Epithelial cell of proximal tubule (primary cell): Measurements from ENCODE around the gene C5. TPM values are rescaled to one million over a fixed set of nuclear protein-coding genes. Genes with fewer than 3 reads are reported as not detected.

Experiments used
- DNase-seq: peaks from one replicate; pipeline ENCODE4 v3.0.0-alpha.2; 2011; ENCODE audit warnings: low read depth
- H3K4me3 ChIP-seq: 2 replicates; pipeline ENCODE4 v1.5.1; 2011; ENCODE audit warnings: low read depth, mild to moderate bottlenecking, low read length
- CTCF ChIP-seq: conservative IDR thresholded peaks from 2 replicates; pipeline ENCODE4 v1.5.1; 2012; ENCODE audit warnings: low read depth, mild to moderate bottlenecking, low read length
- total RNA-seq: library from RNA; depleted of rRNA; stranded (reverse); fragments of >200 nt; gene quantifications from 2 replicates; pipeline ENCODE4 v1.2.3, GENCODE V29; 2015

C5 gene
- total RNA-seq, 1 donor from 2014 or later = 0.52 TPM

- no peak overlapping the region for H3K4me3 ChIP-seq
- DNase-seq = no peak
- no peak for TF ChIP-seq CTCF
Measured at GRCh38 chr9:120904978-120905301, 145.1 kb downstream of the C5 start.

GRCh38 chr9:120904061-120904977 lies 145.8 kb downstream of the C5 start:
- no peak for TF ChIP-seq CTCF
- no peak for DNase-seq
- no peak overlapping the region for H3K4me3 ChIP-seq

- no peak overlapping the region for H3K4me3 ChIP-seq
- no peak for TF ChIP-seq CTCF
- DNase-seq = no peak
Measured at GRCh38 chr9:120902569-120903535, 147.2 kb downstream of the C5 start.

Other genes starting within 250 kb of the C5 start
- 31.4 and 42.1 TPM in 2 replicates for gene PSMD5, start 207.4 kb downstream of the C5 start, total RNA-seq
- 86.2 and 122 TPM in 2 replicates for gene PHF19, start 173.1 kb downstream of the C5 start, total RNA-seq
- 4.5 and 5.9 TPM in 2 replicates for gene TRAF1, start 123.5 kb downstream of the C5 start, total RNA-seq
- gene CNTRL, start 24.7 kb upstream of the C5 start, total RNA-seq = 9.2 and 9.6 TPM in 2 replicates
- 15.5 and 16.7 TPM in 2 replicates for gene RAB14, start 151.6 kb upstream of the C5 start, total RNA-seq
- 130 and 174 TPM in 2 replicates for gene GSN, start 217.9 kb upstream of the C5 start, total RNA-seq